Mucosa of gallbladder (tissue), 1 donor: ENCODE results near the gene CAND2. TPM values are rescaled to one million over a fixed set of nuclear protein-coding genes. Genes with fewer than 3 reads are reported as not detected.

Experiments
- DNase-seq: peaks from one replicate; pipeline ENCODE4 v3.0.0-alpha.2; 2020; ENCODE audit warnings: low spot score
- total RNA-seq: library from RNA; stranded (reverse); gene quantifications from one replicate; pipeline ENCODE4 v1.2.1, GENCODE V29; 2021
- donor health status: DM: no; HTN: no; CAD: no.

Gene CAND2
- 12.1 TPM for total RNA-seq

GRCh38 chr3:12796171-12797123 lies at the start of gene CAND2:
TSS of gene CAND2 (plus strand) at chr3:12796680. CDS start at chr3:12796721, 41 bp downstream.
- DNase-seq = peak; percentile 51

DNA sequence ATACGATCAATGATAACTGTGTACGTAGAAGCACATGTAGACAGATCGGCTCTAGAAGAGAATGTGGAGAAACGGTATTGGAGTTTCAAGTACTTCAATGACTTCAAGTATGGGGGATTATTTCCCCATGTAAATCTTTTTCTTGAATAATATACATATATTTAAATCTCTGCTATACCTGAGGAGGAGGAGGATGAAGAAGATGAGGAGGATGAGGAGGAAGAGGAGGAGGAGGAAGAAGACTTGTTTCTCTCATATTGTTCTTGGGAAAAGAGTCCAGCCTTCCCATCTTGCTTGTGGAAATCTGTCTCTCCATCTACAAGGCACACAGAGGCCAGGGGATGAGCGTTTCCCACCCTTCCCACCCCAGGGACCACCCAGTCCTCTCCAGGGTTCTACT lies 48.0 kb upstream of the CAND2 start:
- no peak for DNase-seq

- DNase-seq = peak; percentile 11
Observed at GRCh38 chr3:12750223-12750622, 46.3 kb upstream of the CAND2 start.

DNA sequence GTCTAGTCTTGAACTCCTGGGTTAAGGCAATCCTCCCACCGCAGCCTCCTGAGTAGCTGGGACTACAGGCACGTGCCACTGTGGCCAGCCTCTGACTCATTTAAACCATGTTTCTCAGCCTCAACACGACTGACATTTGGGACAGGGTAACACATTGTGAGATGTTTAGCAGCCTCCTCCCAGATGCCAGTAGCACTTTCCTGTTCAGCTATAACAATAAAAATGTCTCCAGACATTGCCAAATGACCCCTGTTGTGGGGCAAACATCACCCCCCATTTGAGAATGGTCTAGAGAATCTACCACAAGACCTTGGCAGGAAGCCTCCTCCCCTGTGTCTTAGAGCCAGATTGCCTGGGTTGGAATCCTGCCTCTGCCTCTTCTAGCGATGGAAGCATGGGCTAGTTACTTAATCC lies 45.8 kb upstream of the CAND2 start:
- DNase-seq = no peak

GRCh38 chr3:12751571-12751970 lies 44.9 kb upstream of the CAND2 start:
- DNase-seq = no peak

- no peak for DNase-seq
Observed at GRCh38 chr3:12752102-12752501, 44.4 kb upstream of the CAND2 start.

- DNase-seq = no peak
Observed at GRCh38 chr3:12752809-12753208, 43.7 kb upstream of the CAND2 start.

- DNase-seq = no peak
Observed at GRCh38 chr3:12753275-12754028, 43.0 kb upstream of the CAND2 start.

DNA sequence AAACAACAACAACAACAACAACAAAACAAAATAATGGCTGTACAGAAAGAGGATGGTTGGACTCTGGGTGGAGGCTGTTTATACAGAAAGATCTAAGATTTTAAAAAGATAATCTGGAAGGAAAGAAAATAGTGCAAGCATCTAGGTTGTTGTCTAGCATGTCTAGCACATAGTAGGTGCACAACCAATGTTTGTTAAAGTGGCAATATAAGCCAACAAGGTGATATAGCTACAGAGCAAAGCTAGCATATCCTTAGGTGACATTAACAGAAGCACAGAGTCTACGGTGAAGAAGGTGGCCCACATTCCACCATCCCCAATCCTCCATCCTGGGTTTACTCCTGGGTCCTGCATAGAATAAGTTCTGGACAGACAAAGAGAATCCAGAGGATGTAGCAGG lies 42.2 kb upstream of the CAND2 start:
- no peak for DNase-seq

- no peak for DNase-seq
Observed at GRCh38 chr3:12755754-12756153, 40.7 kb upstream of the CAND2 start.

GRCh38 chr3:12756175-12756574 lies 40.3 kb upstream of the CAND2 start:
- DNase-seq = no peak

DNA sequence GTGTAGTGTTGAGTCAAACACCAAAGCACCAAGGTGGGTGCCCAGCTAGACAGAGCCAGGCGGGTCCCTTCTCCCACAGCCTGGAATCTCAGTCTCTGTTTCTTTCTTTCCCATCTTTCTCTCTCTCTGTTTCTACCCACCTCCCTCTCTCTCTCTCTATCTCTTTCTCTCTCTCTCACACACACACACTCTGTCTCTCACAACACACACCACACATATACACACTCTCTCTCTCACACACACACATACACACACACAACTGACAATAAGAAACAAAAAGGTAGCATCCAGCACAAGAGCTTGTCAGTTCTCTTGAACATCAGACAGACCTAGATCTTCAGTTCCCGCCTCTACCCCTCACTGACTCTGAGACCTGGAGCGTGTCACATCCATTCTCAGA lies 39.8 kb upstream of the CAND2 start:
- DNase-seq = no peak

GRCh38 chr3:12758025-12758781 lies 38.3 kb upstream of the CAND2 start:
- DNase-seq = no peak

- no peak for DNase-seq
Observed at GRCh38 chr3:12759097-12759679, 37.3 kb upstream of the CAND2 start, which contains the start of gene TMEM40. TSS of gene TMEM40 (minus strand) at chr3:12759259. CDS start at chr3:12749832, 9,427 bp downstream.

- no peak for DNase-seq
Observed at GRCh38 chr3:12759693-12760565, 36.6 kb upstream of the CAND2 start.

- no peak for DNase-seq
Observed at GRCh38 chr3:12764171-12764776, 32.2 kb upstream of the CAND2 start.

GRCh38 chr3:12766541-12766940 lies 29.9 kb upstream of the CAND2 start:
- DNase-seq = no peak

DNA sequence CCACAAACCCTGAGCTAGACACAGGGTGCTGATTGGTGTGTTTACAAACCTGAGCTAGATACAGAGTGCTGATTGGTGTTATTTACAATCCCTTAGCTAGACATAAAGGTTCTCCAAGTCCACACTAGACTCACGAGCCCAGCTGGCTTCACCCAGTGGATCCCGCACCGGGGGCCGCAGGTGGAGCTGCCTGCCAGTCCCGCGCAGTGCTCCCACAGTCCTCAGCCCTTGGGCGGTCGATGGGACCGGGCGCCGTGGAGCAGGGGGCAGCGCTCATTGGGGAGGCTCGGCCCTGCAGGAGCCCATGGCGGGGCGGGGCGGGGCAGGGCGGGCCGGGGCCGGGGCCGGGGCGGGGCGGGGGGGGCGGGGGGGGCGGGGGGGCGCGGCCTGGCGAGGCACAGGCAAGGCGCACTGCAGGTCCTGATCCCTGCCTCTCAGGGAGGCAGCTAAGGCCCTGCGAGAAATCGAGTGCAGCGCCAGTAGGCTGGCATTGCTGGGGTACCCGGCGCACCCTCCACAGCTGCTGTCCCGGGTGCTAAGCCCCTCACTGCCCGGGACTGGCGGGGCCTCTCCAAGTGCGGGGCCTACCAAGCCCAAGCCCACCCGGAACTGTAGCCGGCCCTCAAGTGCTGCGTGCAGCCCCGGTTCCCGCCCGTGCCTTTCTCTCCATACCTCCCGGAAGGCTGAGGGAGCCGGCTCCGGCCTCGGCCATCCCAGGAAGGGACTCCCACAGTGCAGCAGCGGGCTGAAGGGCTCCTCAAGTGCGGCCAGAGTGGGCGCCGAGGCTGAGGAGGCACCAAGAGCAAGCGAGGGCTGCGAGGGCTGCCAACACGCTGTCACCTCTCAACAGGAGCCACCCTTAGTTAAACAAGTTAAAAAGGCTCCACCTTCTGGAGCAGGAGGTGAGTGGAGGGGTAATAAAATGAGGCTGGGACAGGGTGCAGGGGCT lies 27.6 kb upstream of the CAND2 start:
- no peak for DNase-seq

DNA sequence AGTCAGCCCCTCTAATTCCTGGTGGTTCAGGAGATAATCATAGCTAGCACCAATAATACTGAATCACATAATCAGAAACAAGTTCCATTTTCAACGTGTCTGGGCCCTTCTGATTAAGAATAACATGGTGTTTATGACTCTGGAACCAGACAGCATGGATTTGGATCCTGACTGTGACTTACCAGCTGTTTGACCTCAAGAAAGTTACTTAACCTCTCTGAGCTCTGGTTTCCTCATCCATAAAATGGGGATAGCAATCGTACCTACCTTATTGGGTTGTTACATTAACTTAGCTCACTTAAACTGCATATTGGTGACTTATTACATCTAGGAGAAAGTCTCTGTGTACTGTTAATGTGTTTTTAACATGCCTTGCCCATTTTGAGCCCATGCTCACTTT lies 26.7 kb upstream of the CAND2 start:
- DNase-seq = no peak
